K562 (cell line): Measurements from ENCODE around the gene ANOS1. TPM values are rescaled to one million over a fixed set of nuclear protein-coding genes. Genes with fewer than 3 reads are reported as not detected.

Experiments used
- ATAC-seq: fragments of 200-7000 bp; cut with Tn5 transposase; 3 replicates; pipeline ENCODE4 v1.9.1; 2020; ENCODE audit warnings: moderate library complexity
- BruUV-seq: library from RNA; stranded (reverse); fragments of 400-500 nt; replicated peaks from 2 replicates; lab custom pipeline; 2021; lab: Mats Ljungman, UMichigan
- CTCF ChIA-PET: fragments of 300-600 bp; formaldehyde crosslinking; extraction: SDS; loops from one replicate; lab custom pipeline; 2021; ENCODE audit warnings: low intra/inter-chr PET ratio; lab: Yijun Ruan, JAX
- POLR2A ChIA-PET: fragments of 300-600, 350-650 bp; sonication (Branson Sonifier 250); formaldehyde crosslinking; extraction: SDS; loops from one replicate; lab custom pipeline; 2021; ENCODE audit warnings: antibody characterized with exemption, inconsistent platforms; lab: Yijun Ruan, JAX
- DNase-seq, 4 experiments: peaks; one replicate each; pipeline versions ENCODE4 v3.0.0 to v3.0.0-alpha.2; 2011 to 2018; ENCODE audit warnings: low spot score in 3 of 4, mixed read lengths in 3 of 4; ENCODE audit errors: extremely low read depth in 1 of 4
- FAIRE-seq: peaks from 2 replicates; lab custom pipeline; 2011; peaks lifted over from hg19 to GRCh38; lab: Jason Lieb, UNC
- H2AFZ ChIP-seq: 2 replicates; pipeline ENCODE4 v1.6.0; 2011; ENCODE audit warnings: low read depth, low read length, control low read depth, inconsistent platforms
- H3K27ac ChIP-seq: fragments of 200-600 bp; 3 replicates; pipeline ENCODE4 v1.8.0; 2011; ENCODE audit warnings: low read depth, mild to moderate bottlenecking, control low read depth, inconsistent platforms, low read length, moderate library complexity, mixed read lengths; ENCODE audit errors: extremely low read depth
- H3K27me3 ChIP-seq, 2 experiments: fragments of 300-600 bp in 1 of 2; 2 replicates in 1 of 2; 3 replicates in 1 of 2; pipeline versions ENCODE4 v1.6.0 to v1.8.0; 2011; ENCODE audit warnings: inconsistent platforms in 2 of 2, low read length in 2 of 2, mild to moderate bottlenecking in 1 of 2, mixed read lengths in 1 of 2, moderate library complexity in 1 of 2; ENCODE audit not compliant: control insufficient read depth in 2 of 2, insufficient read depth in 2 of 2
- H3K36me3 ChIP-seq: fragments of 300-600 bp; 3 replicates; pipeline ENCODE4 v1.8.0; 2011; ENCODE audit warnings: mild to moderate bottlenecking, low read length, inconsistent platforms; ENCODE audit not compliant: control insufficient read depth, insufficient read depth
- H3K4me1 ChIP-seq, 2 experiments: fragments of 200-600 bp in 1 of 2; replicated peaks in 1 of 2; 2 replicates in 1 of 2; 3 replicates in 1 of 2; pipeline versions ENCODE4 v1.5.1 to v1.8.0; 2011; ENCODE audit warnings: inconsistent platforms in 2 of 2, low read length in 2 of 2, mild to moderate bottlenecking in 1 of 2, mixed read lengths in 1 of 2, moderate library complexity in 1 of 2; ENCODE audit not compliant: control insufficient read depth in 2 of 2, insufficient read depth in 2 of 2
- H3K4me2 ChIP-seq: 2 replicates; pipeline ENCODE4 v1.6.1; 2011; ENCODE audit warnings: low read length, control low read depth, inconsistent platforms, mixed read lengths; ENCODE audit not compliant: insufficient read depth
- H3K4me3 ChIP-seq: fragments of 200-600 bp; sonication (generic), shearing (Covaris generic); 2 replicates; pipeline ENCODE4 v1.5.1; 2016; ENCODE audit warnings: control low read depth, inconsistent platforms
- H3K79me2 ChIP-seq: fragments of 200-600 bp; 3 replicates; pipeline ENCODE4 v1.8.0; 2011; ENCODE audit warnings: low read length, inconsistent platforms; ENCODE audit not compliant: control insufficient read depth, insufficient read depth
- H3K9ac ChIP-seq, 2 experiments: 2 replicates each; pipeline versions ENCODE4 v1.6.0 to v1.6.1; 2011; ENCODE audit warnings: low read depth in 2 of 2, low read length in 2 of 2, control low read depth in 1 of 2, inconsistent platforms in 1 of 2, mild to moderate bottlenecking in 1 of 2, mixed read lengths in 1 of 2; ENCODE audit not compliant: insufficient read depth in 1 of 2
- H3K9me1 ChIP-seq: one replicate; pipeline ENCODE4 v1.6.0; 2011; ENCODE audit warnings: inconsistent platforms, mild to moderate bottlenecking, low read length, moderate library complexity; ENCODE audit not compliant: control insufficient read depth, insufficient read depth
- H3K9me3 ChIP-seq: replicated peaks from 2 replicates; pipeline ENCODE4 v1.5.1; 2011; ENCODE audit warnings: low read depth, low read length, inconsistent platforms; ENCODE audit not compliant: control insufficient read depth, insufficient read depth
- H4K20me1 ChIP-seq: replicated peaks from 2 replicates; pipeline ENCODE4 v1.6.1; 2011; ENCODE audit warnings: low read length, inconsistent platforms, mixed read lengths; ENCODE audit not compliant: control insufficient read depth, insufficient read depth
- BMI1 ChIP-seq: fragments of 150-350 bp; IDR thresholded peaks from 2 replicates; pipeline ENCODE4 v1.6.1; 2014; ENCODE audit warnings: low read length
- CBX1 ChIP-seq: sonication (generic); IDR thresholded peaks from 2 replicates; pipeline ENCODE4 v1.6.1; 2016; ENCODE audit warnings: antibody characterized with exemption, low read depth, mild to moderate bottlenecking
- CHCHD3 ChIP-seq: fragments of 250-450 bp; sonication (Bioruptor Pico); IDR thresholded peaks from 2 replicates; pipeline ENCODE4 v2.1.2; 2022; ENCODE audit warnings: mild to moderate bottlenecking
- CHD4 ChIP-seq: fragments of 200-600 bp; sonication (generic); IDR thresholded peaks from 3 replicates; pipeline ENCODE4 v1.6.1; 2012; ENCODE audit warnings: low read depth, mild to moderate bottlenecking, mixed read lengths, low read length, inconsistent platforms; ENCODE audit not compliant: insufficient read depth, insufficient replicate concordance, poor library complexity, severe bottlenecking
- JUN ChIP-seq, 2 experiments: sonication (generic) in 1 of 2; formaldehyde crosslinking in 1 of 2; IDR thresholded peaks; 2 replicates each; pipeline versions ENCODE4 v1.6.1 to v1.8.0; 2012 to 2022; ENCODE audit warnings: borderline replicate concordance in 2 of 2, mild to moderate bottlenecking in 2 of 2, improper control_type of control experiment in 1 of 2, low read depth in 1 of 2, low read length in 1 of 2, missing genetic modification reagents in 1 of 2
- NCOR1 ChIP-seq: fragments of 450-650 bp; IDR thresholded peaks from 2 replicates; pipeline ENCODE4 v1.6.1; 2016; ENCODE audit warnings: mild to moderate bottlenecking, moderate library complexity
- POLR3A ChIP-seq: IDR thresholded peaks from 2 replicates; pipeline ENCODE4 v1.6.1; 2011; ENCODE audit warnings: borderline replicate concordance, mild to moderate bottlenecking, moderate library complexity; ENCODE audit not compliant: insufficient read length, insufficient read depth; ENCODE audit errors: extremely low read depth
- RAD21 ChIP-seq, 2 experiments: fragments of 250-450 bp in 1 of 2; fragments of 450-650 bp in 1 of 2; sonication (Bioruptor Pico) in 1 of 2; formaldehyde crosslinking in 1 of 2; IDR thresholded peaks in 1 of 2; conservative IDR thresholded peaks in 1 of 2; 2 replicates each; pipeline versions ENCODE4 v1.4.0 to v1.8.0; 2020 to 2022; ENCODE audit warnings: mild to moderate bottlenecking in 2 of 2, moderate library complexity in 1 of 2
- SMAD3 ChIP-seq: fragments of 450-650 bp; formaldehyde crosslinking; conservative IDR thresholded peaks from 2 replicates; pipeline ENCODE4 v1.4.0; 2020; ENCODE audit warnings: mild to moderate bottlenecking
- WGBS: fragments of 100-300 bp; shearing (Covaris generic); methylation state at CpG from one replicate; pipeline ENCODE4 v1.1.6; 2016; ENCODE audit warnings: low coverage, mixed read lengths; ENCODE audit not compliant: insufficient coverage; ENCODE audit errors: missing lambda C conversion rate; 5-methylcytosine and 5-hydroxymethylcytosine counted together
- in situ Hi-C: fragments of 300-500 bp; cut with MboI; formaldehyde crosslinking; loops from 4 replicates; pipeline ENCODE4 v1.15.0; 2018; ENCODE audit warnings: inconsistent platforms, mixed read lengths
- intact Hi-C: fragments of 100-400 bp; cut with micrococcal nuclease; formaldehyde crosslinking; loops from 2 replicates; pipeline ENCODE4 v1.14.2; 2022
- polyA plus RNA-seq, 8 experiments: library from polyadenylated mRNA; depleted of rRNA in 4 of 8; stranded (reverse) in 5 of 8; unstranded in 3 of 8; fragments of >200 nt; fragmentation: Nextera tagmentation in 2 of 8; fragmentation: Illumina TruSeq in 1 of 8; extraction: Ambion mirVana in 2 of 8; extraction: Trizol in 1 of 8; gene quantifications; 2 replicates each; pipeline versions ENCODE4 v1.2.1 to v1.2.3, GENCODE V29; 2011 to 2014; ENCODE audit warnings: inconsistent platforms in 1 of 8, missing spikeins in 1 of 8
- total RNA-seq, 7 experiments: library from RNA; depleted of rRNA in 6 of 7; stranded (reverse); fragments of >200 nt in 6 of 7; fragmentation: Illumina TruSeq in 2 of 7; extraction: Trizol in 2 of 7; gene quantifications; 2 replicates each; pipeline versions ENCODE4 v1.2.1 to v1.2.3, GENCODE V29; 2011 to 2021; ENCODE audit warnings: low replicate concordance in 1 of 7
- TF ChIP-seq, protein P1 (sequence below), 3 experiments: IDR thresholded peaks in 2 of 3; conservative IDR thresholded peaks in 1 of 3; 2 replicates each; pipeline ENCODE4 v1.5.1; 2011 to 2012; ENCODE audit warnings: low read length in 3 of 3, mild to moderate bottlenecking in 3 of 3, control low read depth in 2 of 3, improper control_type of control experiment in 1 of 3, inconsistent platforms in 1 of 3, low read depth in 1 of 3, mixed read lengths in 1 of 3, moderate library complexity in 1 of 3; ENCODE audit not compliant: insufficient read depth in 2 of 3

ANOS1 gene
- total and polyA plus RNA-seq, 9 of the 15 experiments (the other 6 are each of a cell fraction or from before 2014, with no cell fraction given): 0.04 TPM; not detected in 8

DNA sequence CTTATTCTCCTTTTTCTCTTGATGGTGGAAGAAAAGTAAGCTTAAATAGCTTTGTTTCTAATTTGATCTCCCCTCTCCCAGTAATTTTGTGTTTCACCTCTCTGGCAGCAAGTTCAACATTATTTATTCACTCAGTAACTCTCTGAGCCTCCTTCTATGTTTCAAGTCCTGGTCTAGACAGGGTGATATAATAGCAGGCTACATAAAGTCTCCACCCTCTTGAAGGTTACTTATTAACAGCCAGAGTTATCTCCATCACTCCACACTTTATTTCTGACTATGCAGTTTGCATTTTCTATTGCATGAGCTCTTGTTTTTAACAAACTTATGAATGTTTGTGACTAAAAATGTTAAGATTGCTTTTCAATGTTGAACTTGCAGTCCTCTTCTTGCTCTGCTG lies 17.8 kb upstream of the ANOS1 start:
- FAIRE-seq (no peak), ATAC-seq (no peak), DNase-seq (no peak)
- Histone ChIP-seq H3K9me3 (no peaks in the 10 kb centered on the region), H3K9ac (no peak overlapping the region), H3K4me2 (no peak overlapping the region), H3K4me1 (no peaks in the 10 kb centered on the region), H3K27ac (no peak overlapping the region), H3K27me3 (no peaks in the 10 kb centered on the region), H3K9me1 (no peaks in the 10 kb centered on the region), H3K79me2 (no peaks in the 10 kb centered on the region), H3K4me3 (no peak overlapping the region), H2AFZ (no peak overlapping the region), H4K20me1 (no peaks in the 10 kb centered on the region), H3K36me3 (no peaks in the 10 kb centered on the region)
- intact Hi-C loops (loop anchor here (1.0 to 10.0 kb wide), 2 partner anchors 66 to 1245 kb away; no protein-coding TSS in a partner anchor), in situ Hi-C loops (loop anchor here (10.0 kb wide), 1 partner anchor 1365 kb away; no protein-coding TSS in a partner anchor)
- no TSS peak for BruUV-seq
- CTCF ChIA-PET: interaction anchor here (1.0 to 1.4 kb wide), 2 partner anchors 66 to 1368 kb away, joined by 3 to 4 read pairs; no protein-coding TSS in a partner anchor
- POLR2A ChIA-PET: no interaction called here
- no peak for TF ChIP-seq NCOR1
- TF ChIP-seq JUN (IDR thresholded peaks at IDR 0.05; ENCODE audit: borderline replicate concordance, low read depth, low read length): no peak
- no peak for TF ChIP-seq JUN (CRISPR knock-in tag; IDR thresholded peaks at IDR 0.05; ENCODE audit: borderline replicate concordance)
- TF ChIP-seq POLR3A: no peak
- no peak for TF ChIP-seq CHD4

DNA sequence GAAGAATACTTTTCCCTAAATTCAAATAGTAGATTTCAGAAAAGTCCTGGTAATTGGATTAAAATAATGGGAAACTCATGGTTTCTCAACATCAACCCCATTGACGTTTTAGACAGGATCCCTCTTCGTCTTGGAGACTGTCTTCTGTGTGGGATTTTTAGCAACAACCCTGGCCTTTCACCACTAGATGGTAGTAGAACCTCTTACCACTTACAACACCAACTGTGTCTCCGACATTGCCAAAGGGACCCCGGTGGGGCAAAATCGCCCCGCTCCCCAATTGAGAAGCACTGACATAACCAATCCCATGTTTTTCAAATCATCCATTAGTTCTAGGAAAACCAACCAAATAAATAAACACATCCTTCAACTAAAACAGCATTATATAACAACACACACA lies 16.9 kb upstream of the ANOS1 start:
- Histone ChIP-seq H2AFZ (no peak overlapping the region), H3K9ac (no peak overlapping the region), H3K4me2 (no peak overlapping the region), H3K27me3 (no peaks in the 10 kb centered on the region), H3K4me1 (no peaks in the 10 kb centered on the region), H3K9me3 (no peaks in the 10 kb centered on the region), H3K36me3 (no peaks in the 10 kb centered on the region), H3K79me2 (no peaks in the 10 kb centered on the region), H3K4me3 (no peak overlapping the region), H4K20me1 (no peaks in the 10 kb centered on the region), H3K9me1 (no peaks in the 10 kb centered on the region), H3K27ac (no peak overlapping the region)
- in situ Hi-C loops (no loop called here), intact Hi-C loops (loop anchor here (1.0 to 10.0 kb wide), 2 partner anchors 66 to 1246 kb away; no protein-coding TSS in a partner anchor)
- DNase-seq (peak; percentile 12 to 22 (median 16)), ATAC-seq (peak; percentile 77), FAIRE-seq (peak; percentile 48)
- 0% methylated on average over 6 of the region's 6 CpGs for WGBS
- CTCF ChIA-PET: interaction anchor here (0.6 to 2.1 kb wide), 4 partner anchors 67 to 1371 kb away, joined by 3 to 9 read pairs (median 4); no protein-coding TSS in a partner anchor
- no TSS peak for BruUV-seq
- TF ChIP-seq CHCHD3 (CRISPR knock-in tag) (no peak), RAD21 (CRISPR knock-in tag; conservative IDR thresholded peaks at IDR 0.05 in 1 of 2, IDR thresholded peaks at IDR 0.05 in 1 of 2) (0 out of 4 replicates have a peak, but pooled peaks of 1 of the 2 experiments have one; percentile 30), SMAD3 (CRISPR knock-in tag) (no peak), BMI1 (no peak), CBX1 (no peak)
- TF ChIP-seq, protein P1, sequence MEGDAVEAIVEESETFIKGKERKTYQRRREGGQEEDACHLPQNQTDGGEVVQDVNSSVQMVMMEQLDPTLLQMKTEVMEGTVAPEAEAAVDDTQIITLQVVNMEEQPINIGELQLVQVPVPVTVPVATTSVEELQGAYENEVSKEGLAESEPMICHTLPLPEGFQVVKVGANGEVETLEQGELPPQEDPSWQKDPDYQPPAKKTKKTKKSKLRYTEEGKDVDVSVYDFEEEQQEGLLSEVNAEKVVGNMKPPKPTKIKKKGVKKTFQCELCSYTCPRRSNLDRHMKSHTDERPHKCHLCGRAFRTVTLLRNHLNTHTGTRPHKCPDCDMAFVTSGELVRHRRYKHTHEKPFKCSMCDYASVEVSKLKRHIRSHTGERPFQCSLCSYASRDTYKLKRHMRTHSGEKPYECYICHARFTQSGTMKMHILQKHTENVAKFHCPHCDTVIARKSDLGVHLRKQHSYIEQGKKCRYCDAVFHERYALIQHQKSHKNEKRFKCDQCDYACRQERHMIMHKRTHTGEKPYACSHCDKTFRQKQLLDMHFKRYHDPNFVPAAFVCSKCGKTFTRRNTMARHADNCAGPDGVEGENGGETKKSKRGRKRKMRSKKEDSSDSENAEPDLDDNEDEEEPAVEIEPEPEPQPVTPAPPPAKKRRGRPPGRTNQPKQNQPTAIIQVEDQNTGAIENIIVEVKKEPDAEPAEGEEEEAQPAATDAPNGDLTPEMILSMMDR (IDR thresholded peaks at IDR 0.05 in 2 of 3, conservative IDR thresholded peaks at IDR 0.05 in 1 of 3; ENCODE audit: insufficient read depth in 2 of 3, low read depth in 1 of 3, low read length in 3 of 3): peak; percentile 35 to 43 (median 42); a peak in 3 of 6 replicates
- POLR2A ChIA-PET: no interaction called here
